ENCODE data around the gene ANK2. TPM values are rescaled to one million over a fixed set of nuclear protein-coding genes. Genes with fewer than 3 reads are reported as not detected.

Gene ANK2
- total RNA-seq, 1 experiment from 2014 or later: 5.5 TPM

DNA sequence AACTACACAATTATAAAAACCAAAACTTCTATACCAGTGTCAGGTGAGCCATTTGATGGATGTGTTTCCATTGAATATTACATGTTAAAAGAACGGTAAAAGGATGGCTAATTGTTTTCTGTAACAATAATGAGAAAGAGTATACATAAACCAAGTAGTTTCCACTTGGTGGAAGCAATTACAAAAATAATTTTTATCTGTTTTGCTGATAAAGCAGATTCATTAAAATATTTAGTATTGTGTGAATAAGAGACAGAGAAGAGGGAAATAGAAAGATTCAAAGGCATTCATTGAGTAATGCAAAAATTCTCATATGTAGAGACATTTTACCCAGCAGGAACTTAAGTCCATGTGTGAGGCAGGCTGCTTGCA lies 95.7 kb downstream of the ANK2 start:
- no peak overlapping the region for H3K27ac ChIP-seq (ENCODE audit: low read length)
- no peak for DNase-seq (ENCODE audit: low read depth, low spot score)
- intact Hi-C loops (cut with micrococcal nuclease; ENCODE audit: unreplicated experiment) (no loop called here), in situ Hi-C loops (cut with HindIII; ENCODE audit: low pct_unique_long_range_greater_than_20kb, low sequenced_read_pairs) (no loop called here)
- peaks cover 7% of the 10 kb centered on the region; the same call in 1 of the 2 replicates for H3K4me1 ChIP-seq (ENCODE audit: control insufficient read depth, insufficient read depth, low read length)
- no peaks in the 10 kb centered on the region for H3K9me3 ChIP-seq (ENCODE audit: control insufficient read depth, insufficient read depth, low read depth, low read length)
- ChIA-PET CTCF (no interaction called here), POLR2A (interaction anchor here (0.5 kb wide), 1 partner anchor 465 kb away, joined by 16 read pairs; no protein-coding TSS in a partner anchor)
- no peaks in the 10 kb centered on the region for H3K36me3 ChIP-seq (ENCODE audit: control insufficient read depth, insufficient read depth, low read length)
- BruUV-seq (replicated peaks): no TSS peak
- TF ChIP-seq SIN3A (IDR thresholded peaks at IDR 0.05; ENCODE audit: borderline replicate concordance, insufficient read depth, low read depth, low read length) (no peak), POLR2AphosphoS5 (IDR thresholded peaks at IDR 0.05; ENCODE audit: low read depth, low read length) (no peak), TCF7L2 (IDR thresholded peaks at IDR 0.05; ENCODE audit: low read depth, low read length) (no peak), REST (IDR thresholded peaks at IDR 0.05; ENCODE audit: insufficient read depth in 1 of 2, low read depth in 2 of 2, low read length in 1 of 2) (no peak)
- TF ChIP-seq, protein P1, sequence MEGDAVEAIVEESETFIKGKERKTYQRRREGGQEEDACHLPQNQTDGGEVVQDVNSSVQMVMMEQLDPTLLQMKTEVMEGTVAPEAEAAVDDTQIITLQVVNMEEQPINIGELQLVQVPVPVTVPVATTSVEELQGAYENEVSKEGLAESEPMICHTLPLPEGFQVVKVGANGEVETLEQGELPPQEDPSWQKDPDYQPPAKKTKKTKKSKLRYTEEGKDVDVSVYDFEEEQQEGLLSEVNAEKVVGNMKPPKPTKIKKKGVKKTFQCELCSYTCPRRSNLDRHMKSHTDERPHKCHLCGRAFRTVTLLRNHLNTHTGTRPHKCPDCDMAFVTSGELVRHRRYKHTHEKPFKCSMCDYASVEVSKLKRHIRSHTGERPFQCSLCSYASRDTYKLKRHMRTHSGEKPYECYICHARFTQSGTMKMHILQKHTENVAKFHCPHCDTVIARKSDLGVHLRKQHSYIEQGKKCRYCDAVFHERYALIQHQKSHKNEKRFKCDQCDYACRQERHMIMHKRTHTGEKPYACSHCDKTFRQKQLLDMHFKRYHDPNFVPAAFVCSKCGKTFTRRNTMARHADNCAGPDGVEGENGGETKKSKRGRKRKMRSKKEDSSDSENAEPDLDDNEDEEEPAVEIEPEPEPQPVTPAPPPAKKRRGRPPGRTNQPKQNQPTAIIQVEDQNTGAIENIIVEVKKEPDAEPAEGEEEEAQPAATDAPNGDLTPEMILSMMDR (IDR thresholded peaks at IDR 0.05): no peak
- H3K27me3 ChIP-seq (ENCODE audit: control insufficient read depth, insufficient read depth, low read length): no peaks in the 10 kb centered on the region
- no peak overlapping the region for H3K4me3 ChIP-seq (ENCODE audit: low read depth in 2 of 2, low read length in 2 of 2)
- no peak for ATAC-seq

GRCh38 chr4:113145519-113146291 lies 96.3 kb downstream of the ANK2 start:
- POLR2A ChIA-PET: interaction anchor here (0.6 kb wide), 1 partner anchor 17 kb away, joined by 3 read pairs; no protein-coding TSS in a partner anchor
- 0 out of 2 replicates have a peak, but pooled peaks have one; percentile 32 for ATAC-seq
- no peaks in the 10 kb centered on the region for H3K27me3 ChIP-seq (ENCODE audit: control insufficient read depth, insufficient read depth, low read length)
- DNase-seq (ENCODE audit: low read depth, low spot score): no peak
- H3K4me1 ChIP-seq (ENCODE audit: control insufficient read depth, insufficient read depth, low read length): peaks cover 7% of the 10 kb centered on the region; the same call in 1 of the 2 replicates
- BruUV-seq (replicated peaks): no TSS peak
- TF ChIP-seq POLR2AphosphoS5 (IDR thresholded peaks at IDR 0.05; ENCODE audit: low read depth, low read length): no peak
- TF ChIP-seq REST (IDR thresholded peaks at IDR 0.05; ENCODE audit: insufficient read depth in 1 of 2, low read depth in 2 of 2, low read length in 1 of 2): no peak
- TF ChIP-seq TCF7L2 (IDR thresholded peaks at IDR 0.05; ENCODE audit: low read depth, low read length): no peak
- no peak for TF ChIP-seq SIN3A (IDR thresholded peaks at IDR 0.05; ENCODE audit: borderline replicate concordance, insufficient read depth, low read depth, low read length)
- TF ChIP-seq, protein P1 (IDR thresholded peaks at IDR 0.05): no peak
- in situ Hi-C loops (cut with HindIII; ENCODE audit: low pct_unique_long_range_greater_than_20kb, low sequenced_read_pairs): no loop called here
- no peaks in the 10 kb centered on the region for H3K36me3 ChIP-seq (ENCODE audit: control insufficient read depth, insufficient read depth, low read length)
- H3K4me3 ChIP-seq (ENCODE audit: low read depth in 2 of 2, low read length in 2 of 2): no peak overlapping the region
- no peaks in the 10 kb centered on the region for H3K9me3 ChIP-seq (ENCODE audit: control insufficient read depth, insufficient read depth, low read depth, low read length)
- intact Hi-C loops (cut with micrococcal nuclease; ENCODE audit: unreplicated experiment): no loop called here
- CTCF ChIA-PET: no interaction called here
- no peak overlapping the region for H3K27ac ChIP-seq (ENCODE audit: low read length)

All from Panc1 (cell line).